SK-N-SH (cell line): Measurements from ENCODE around the gene WFDC2.

Experiments used
- CHD2 ChIP-seq: fragments of 150-350 bp; IDR thresholded peaks from 2 replicates; pipeline ENCODE4 v1.6.1; 2018; ENCODE audit warnings: low read length; ENCODE audit not compliant: partially characterized antibody
- POLR2AphosphoS5 ChIP-seq: IDR thresholded peaks from 2 replicates; pipeline ENCODE4 v1.6.1; 2012; ENCODE audit warnings: low read depth, low read length
- SIN3A ChIP-seq: IDR thresholded peaks from 2 replicates; pipeline ENCODE4 v1.6.1; 2012; ENCODE audit warnings: low read depth, mild to moderate bottlenecking, low read length, moderate library complexity, borderline replicate concordance
- TF ChIP-seq, protein P1 (sequence below): fragments of 200-600 bp; sonication (generic); IDR thresholded peaks from 2 replicates; pipeline ENCODE4 v1.6.1; 2017; ENCODE audit warnings: antibody characterized with exemption, mild to moderate bottlenecking, moderate library complexity

- TF ChIP-seq, protein P1, sequence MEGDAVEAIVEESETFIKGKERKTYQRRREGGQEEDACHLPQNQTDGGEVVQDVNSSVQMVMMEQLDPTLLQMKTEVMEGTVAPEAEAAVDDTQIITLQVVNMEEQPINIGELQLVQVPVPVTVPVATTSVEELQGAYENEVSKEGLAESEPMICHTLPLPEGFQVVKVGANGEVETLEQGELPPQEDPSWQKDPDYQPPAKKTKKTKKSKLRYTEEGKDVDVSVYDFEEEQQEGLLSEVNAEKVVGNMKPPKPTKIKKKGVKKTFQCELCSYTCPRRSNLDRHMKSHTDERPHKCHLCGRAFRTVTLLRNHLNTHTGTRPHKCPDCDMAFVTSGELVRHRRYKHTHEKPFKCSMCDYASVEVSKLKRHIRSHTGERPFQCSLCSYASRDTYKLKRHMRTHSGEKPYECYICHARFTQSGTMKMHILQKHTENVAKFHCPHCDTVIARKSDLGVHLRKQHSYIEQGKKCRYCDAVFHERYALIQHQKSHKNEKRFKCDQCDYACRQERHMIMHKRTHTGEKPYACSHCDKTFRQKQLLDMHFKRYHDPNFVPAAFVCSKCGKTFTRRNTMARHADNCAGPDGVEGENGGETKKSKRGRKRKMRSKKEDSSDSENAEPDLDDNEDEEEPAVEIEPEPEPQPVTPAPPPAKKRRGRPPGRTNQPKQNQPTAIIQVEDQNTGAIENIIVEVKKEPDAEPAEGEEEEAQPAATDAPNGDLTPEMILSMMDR = no peak
- TF ChIP-seq POLR2AphosphoS5 (no peak), CHD2 (no peak), SIN3A (no peak)
Observed at GRCh38 chr20:45429618-45430017, 39.9 kb upstream of the WFDC2 start.
